MM.1S (cell line): ENCODE results near the gene GALC.

Experiments used
- CTCF ChIP-seq: fragments of 300-600 bp; sonication (generic); IDR thresholded peaks from 2 replicates; pipeline ENCODE4 v1.5.1; 2016; ENCODE audit warnings: antibody characterized with exemption, low read length, mixed read lengths
- EZH2 ChIP-seq: fragments of 300-600 bp; sonication (generic); optimal IDR thresholded peaks from 2 replicates; pipeline ENCODE3; 2017; ENCODE audit warnings: low read depth, mild to moderate bottlenecking, antibody characterized with exemption, low read length, mixed read lengths

GRCh38 chr14:87992346-87992717 lies 650 bp downstream of the GALC start:
- TF ChIP-seq CTCF (no peak), EZH2 (no peak)
